NCI-H1436 treated with DMSO at 0.1 percent for 48 hours (cell line): ENCODE results near the gene MAP4.
"Not testable (repeated sequence)": the region's sequence is repeated elsewhere in the genome, so short reads cannot be mapped to it uniquely, and the experiment has no call there.

Experiments used
- DNase-seq: peaks from one replicate; lab custom pipeline; 2025; lab: John Stamatoyannopoulos, UW

MAP4 gene

DNA sequence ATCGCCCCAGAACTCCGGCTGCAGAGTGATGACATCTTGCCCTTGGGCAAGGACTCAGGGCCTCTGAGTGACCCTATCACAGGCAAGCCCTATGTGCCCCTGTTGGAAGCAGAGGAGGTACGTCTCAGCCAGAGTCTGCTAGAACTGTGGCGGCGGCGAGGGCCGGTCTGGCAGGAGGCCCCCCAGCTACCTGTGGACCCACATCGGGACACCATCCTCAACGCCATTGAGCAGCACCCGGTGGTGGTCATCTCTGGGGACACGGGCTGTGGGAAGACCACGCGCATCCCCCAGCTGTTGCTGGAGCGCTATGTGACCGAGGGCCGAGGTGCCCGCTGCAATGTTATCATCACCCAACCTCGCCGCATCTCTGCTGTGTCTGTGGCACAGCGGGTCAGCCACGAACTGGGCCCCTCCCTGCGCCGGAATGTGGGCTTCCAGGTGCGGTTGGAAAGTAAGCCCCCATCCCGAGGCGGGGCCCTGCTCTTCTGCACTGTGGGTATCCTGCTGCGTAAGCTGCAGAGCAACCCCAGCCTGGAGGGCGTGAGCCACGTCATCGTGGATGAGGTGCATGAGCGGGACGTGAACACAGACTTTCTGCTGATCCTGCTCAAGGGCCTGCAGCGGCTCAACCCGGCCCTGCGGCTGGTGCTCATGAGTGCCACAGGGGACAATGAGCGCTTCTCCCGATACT lies 169.9 kb downstream of the MAP4 start:
- DNase-seq, result no peak

- DNase-seq, result no peak
Observed at GRCh38 chr3:47841786-47842349, 174.3 kb downstream of the MAP4 start.

DNA sequence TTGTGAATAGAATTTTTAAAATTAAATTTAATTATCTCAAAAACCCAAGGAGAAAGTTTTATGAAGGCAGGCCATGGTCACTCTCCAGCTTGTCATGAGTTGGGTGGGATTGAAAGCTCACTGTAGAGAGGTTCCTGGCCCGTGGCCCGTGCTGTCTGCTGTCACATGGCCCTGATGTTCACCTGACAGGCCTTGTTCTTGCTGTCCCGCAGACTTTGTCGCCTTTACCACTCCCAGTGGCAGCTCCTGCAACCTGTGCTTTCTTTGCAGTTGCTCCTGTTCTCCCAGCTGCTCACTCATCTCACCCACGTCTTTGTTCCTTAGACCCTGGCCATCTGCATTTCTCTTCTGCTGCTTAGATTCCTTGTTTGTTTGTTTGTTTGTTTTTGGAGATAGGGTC lies 177.7 kb downstream of the MAP4 start:
- no peak for DNase-seq

GRCh38 chr3:47836986-47837385 lies 179.2 kb downstream of the MAP4 start:
- no peak for DNase-seq

DNA sequence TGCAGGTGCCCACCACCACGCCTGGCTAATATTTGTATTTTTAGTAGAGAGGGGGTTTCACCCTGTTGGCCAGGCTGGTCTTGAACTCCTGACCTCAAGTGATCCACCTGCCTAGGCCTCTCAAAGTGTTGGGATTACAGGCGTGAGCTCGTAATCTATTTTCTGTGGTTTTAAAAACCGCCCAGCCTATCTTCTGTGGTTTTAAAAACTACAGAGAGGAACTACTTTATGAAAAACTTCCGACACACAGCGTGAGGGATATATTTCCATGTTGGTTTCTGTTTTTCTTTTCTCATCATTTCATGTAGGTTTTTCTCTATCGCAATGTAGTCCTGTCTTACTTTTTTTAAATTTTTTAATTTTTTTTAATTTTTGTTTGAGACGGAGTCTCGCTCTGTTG lies 186.7 kb downstream of the MAP4 start:
- DNase-seq, result not testable (repeated sequence)

GRCh38 chr3:47825590-47825989 lies 190.6 kb downstream of the MAP4 start:
- no peak for DNase-seq

DNA sequence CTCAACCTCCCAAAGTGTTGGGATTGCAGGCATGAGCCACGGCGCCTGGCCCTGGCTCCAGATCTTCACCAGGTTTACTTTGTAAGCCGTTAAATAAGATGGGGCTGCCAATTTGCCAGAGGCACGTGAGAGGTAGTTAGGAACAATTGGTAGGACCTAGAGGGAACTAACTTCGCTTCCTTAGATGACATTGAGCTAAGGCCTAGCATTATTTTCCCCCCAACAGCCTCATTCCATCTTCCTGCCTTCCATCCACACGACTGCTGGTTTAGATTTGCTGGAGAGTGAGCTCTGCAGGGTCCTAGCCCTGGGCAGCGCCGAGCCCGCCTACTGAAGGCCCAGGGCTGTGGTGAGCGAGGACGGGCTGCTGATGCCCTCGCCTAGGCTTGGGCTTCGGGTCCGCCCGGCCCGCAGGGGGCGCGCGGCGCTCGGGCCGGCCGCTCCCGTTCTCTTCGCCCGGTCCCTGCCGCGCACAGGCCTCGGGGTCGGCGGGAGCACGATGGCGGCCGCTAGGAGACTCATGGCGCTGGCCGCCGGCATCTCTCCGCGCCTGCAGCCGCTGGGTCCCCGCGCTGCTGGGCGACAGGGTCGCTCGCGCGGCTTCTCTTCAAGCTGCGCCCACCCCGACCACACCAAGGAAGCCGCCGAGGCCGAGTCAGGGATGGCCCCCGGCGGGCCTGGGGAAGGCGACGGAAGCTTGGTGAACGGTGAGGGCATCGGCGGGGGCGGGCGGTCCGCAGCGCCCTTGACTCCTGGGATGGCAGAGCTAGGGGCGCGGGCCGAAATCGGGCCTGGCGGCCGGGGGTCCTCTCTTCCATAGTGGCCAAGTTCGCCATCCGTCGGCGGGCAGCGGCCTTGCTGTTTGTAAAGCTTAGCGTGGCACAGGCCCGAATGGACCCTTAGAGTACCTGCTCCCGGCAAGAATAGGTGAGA lies 191.4 kb downstream of the MAP4 start:
- DNase-seq, result no peak

DNA sequence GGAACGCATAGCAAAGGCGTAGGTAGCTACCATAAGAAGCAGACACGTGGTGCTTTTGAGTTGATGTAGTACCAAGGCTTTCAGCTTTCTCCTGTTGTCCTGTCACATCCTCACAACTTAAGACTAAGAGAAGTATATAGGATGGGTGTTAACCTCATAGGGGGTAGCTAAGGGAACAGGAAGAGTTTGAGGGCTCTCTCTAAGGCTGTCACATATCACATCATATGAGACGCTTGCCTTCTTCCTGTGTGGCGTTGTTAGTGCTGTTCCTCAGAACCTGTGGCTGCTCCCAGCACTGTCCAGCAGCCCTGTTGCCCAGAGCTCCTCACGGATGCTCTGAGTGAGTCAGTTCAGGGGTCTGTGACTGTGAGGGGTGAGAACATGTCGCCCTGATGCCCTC lies 198.6 kb downstream of the MAP4 start:
- DNase-seq, result no peak

GRCh38 chr3:47813551-47814177 lies 202.6 kb downstream of the MAP4 start:
- DNase-seq, result no peak

- no peak for DNase-seq
Observed at GRCh38 chr3:47804577-47804976, 211.6 kb downstream of the MAP4 start.

DNA sequence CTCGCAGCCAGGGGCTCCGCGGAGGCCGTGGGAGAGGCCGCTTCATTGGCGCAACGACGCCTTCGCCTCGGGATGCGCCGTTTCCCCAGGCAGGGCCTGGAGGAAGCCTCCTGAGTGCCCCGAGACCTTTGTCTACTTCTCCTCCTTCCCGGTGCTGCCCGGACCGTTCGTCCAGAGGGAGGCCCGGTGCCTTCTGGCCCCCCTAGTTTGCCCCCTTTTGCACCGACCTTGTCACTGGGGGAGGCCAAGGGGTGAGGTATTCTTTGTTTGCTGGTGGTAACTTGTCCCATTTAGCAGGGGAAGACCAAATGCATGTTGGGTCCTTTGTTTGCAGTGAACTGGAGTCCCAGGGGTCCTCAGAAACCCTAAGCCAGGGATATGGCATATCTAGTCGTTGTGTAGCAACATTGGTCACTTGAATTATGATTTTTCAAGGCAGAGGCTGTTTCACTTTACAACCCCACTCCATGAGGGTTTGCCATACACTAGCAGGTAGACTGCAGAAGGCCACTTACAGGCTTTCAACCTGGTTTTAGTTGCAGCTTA lies 212.7 kb downstream of the MAP4 start:
- DNase-seq, result no peak

DNA sequence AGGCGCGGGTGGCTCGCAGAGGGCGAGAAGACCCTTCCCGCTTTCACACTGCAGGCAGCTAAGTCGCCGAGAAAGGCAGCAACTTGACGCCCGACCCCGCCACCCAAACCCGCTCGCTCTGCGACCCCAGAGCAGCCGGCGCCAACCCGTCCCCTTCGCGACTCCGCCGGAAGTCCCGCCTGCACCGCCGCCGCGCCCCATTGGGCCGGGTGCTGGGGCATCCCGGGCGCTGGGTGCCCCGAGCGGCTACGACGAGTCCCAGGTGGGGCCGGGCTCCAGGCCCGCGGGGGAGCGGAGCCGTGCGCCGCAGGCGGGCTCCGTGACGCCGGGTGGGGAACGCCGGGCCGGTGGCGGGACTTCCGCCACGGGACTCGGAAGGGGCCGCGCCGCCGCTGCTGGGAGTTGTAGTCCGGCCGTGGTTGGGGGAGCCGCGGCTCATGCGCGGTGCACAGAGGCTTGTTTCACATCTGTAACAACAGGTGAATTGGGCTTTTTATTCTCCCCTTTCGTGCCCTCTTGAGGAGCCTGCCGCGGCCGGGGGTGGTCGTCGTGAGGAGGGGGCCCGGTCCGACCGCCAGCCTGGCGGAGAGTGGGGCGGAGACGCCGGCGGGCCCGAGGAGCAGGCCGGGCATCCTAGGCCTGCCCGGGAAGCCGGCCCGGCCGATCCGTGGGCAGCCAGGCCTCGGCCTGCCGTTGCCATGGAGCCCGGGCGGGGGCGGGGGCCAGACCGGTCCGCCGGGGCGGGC lies 213.3 kb downstream of the MAP4 start, which contains the start of gene DHX30:
Gene DHX30 (plus strand): TSS at position 405 of the 746 bp plus-strand sequence. CDS start 7,546 bp downstream, outside the sequence.
- DNase-seq, result no peak
